GM10248 (cell line): ENCODE results near the gene CYP26B1.

Source experiments
- CTCF ChIA-PET: fragments of 300-600 bp; sonication (Branson Sonifier 250); formaldehyde crosslinking; extraction: SDS; loops from one replicate; lab custom pipeline; 2021; ENCODE audit warnings: antibody characterized with exemption; lab: Yijun Ruan, JAX
- POLR2A ChIA-PET: fragments of 350-650 bp; sonication (Branson Sonifier 250); formaldehyde crosslinking; extraction: SDS; loops from one replicate; lab custom pipeline; 2020; ENCODE audit warnings: antibody characterized with exemption; lab: Yijun Ruan, JAX
- DNase-seq: peaks from one replicate; pipeline ENCODE4 v3.0.0; 2012; ENCODE audit errors: extremely low spot score
- CTCF ChIP-seq: IDR thresholded peaks from 2 replicates; pipeline ENCODE4 v1.5.1; 2012; ENCODE audit warnings: mild to moderate bottlenecking, low read depth; ENCODE audit errors: extremely low read depth, missing control alignments, control extremely low read depth

Gene CYP26B1

GRCh38 chr2:72182547-72182946 lies 34.9 kb upstream of the CYP26B1 start:
- no peak for DNase-seq
- ChIA-PET CTCF (no interaction called here), POLR2A (no interaction called here)
- no peak for TF ChIP-seq CTCF

GRCh38 chr2:72181616-72182015 lies 34.0 kb upstream of the CYP26B1 start:
- no peak for TF ChIP-seq CTCF
- no peak for DNase-seq
- ChIA-PET POLR2A (no interaction called here), CTCF (interaction anchor here (1.0 kb wide), 1 partner anchor 10 kb away, joined by 5 read pairs; no protein-coding TSS in a partner anchor)

- no peak for DNase-seq
- ChIA-PET CTCF (interaction anchor here (1.3 kb wide), 1 partner anchor 15 kb away, joined by 3 read pairs; no protein-coding TSS in a partner anchor), POLR2A (no interaction called here)
- no peak for TF ChIP-seq CTCF
These were observed 32.7 kb upstream of the CYP26B1 start for GRCh38 chr2:72180351-72180750.

- TF ChIP-seq CTCF = no peak
- ChIA-PET POLR2A (no interaction called here), CTCF (no interaction called here)
- no peak for DNase-seq
These were observed 30.9 kb upstream of the CYP26B1 start for GRCh38 chr2:72178551-72178950.

- ChIA-PET POLR2A (no interaction called here), CTCF (interaction anchor here (2.1 to 2.8 kb wide), 2 partner anchors 24 to 26 kb away, joined by 6 to 8 read pairs; no protein-coding TSS in a partner anchor)
- no peak for DNase-seq
- TF ChIP-seq CTCF = no peak
These were observed 28.6 kb upstream of the CYP26B1 start for GRCh38 chr2:72176281-72176680.

- POLR2A ChIA-PET = no interaction called here
- no peak for DNase-seq
- CTCF ChIA-PET = interaction anchor here (2.8 kb wide), 1 partner anchor 23 kb away, joined by 6 read pairs; no protein-coding TSS in a partner anchor
- no peak for TF ChIP-seq CTCF
These were observed 28.0 kb upstream of the CYP26B1 start for GRCh38 chr2:72175636-72176035.
